Stimulated activated naive CD4-positive, alpha-beta T cell (primary cell): ENCODE data around the gene PCYOX1L.

ENCODE experiments used
- DNase-seq, 6 experiments: peaks; one replicate each; lab custom pipeline; 2025; lab: John Stamatoyannopoulos, UW

Gene PCYOX1L

GRCh38 chr5:149367972-149368645 is 10.3 kb downstream of the PCYOX1L start:
- DNase-seq, result no peak

- DNase-seq, result no peak
Observed at GRCh38 chr5:149370878-149371277, 13.0 kb downstream of the PCYOX1L start.

GRCh38 chr5:149371296-149371962 is 13.6 kb downstream of the PCYOX1L start:
- DNase-seq, result peak; percentile 22 to 76 (median 52)

DNA sequence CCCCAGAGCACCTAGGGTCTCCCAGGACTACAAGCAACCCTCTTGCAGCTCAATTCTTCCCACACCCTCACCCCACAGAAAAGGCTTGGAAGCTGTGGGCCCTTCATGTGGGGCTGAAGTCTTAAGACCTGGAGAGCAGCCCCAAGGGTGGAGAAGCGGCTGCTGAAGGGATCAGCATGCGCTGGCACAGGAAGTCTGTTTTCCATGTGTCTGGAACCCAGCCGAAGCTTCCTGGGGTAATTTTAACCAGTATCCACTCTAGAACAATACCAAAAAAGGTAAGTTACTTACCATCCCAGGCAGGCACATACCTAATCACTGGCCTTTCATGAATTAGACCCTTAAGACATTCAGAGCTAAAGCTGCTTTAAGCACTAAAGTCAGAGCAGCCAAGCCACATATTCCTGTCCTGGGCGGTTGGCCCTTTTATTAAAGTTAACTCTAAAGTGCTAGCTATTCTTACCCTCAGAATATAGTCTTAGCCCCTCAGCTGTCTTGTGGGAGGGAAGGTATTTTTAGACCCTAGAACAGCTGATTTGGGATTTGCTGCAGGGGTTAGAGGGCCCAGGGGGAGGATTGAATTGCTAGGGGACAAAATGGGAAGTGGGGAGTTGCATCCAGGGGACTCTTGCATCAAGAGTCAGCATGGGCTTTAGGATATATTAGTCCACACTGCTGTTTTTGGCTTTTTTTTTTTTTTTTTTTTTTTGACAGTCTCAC is 14.4 kb downstream of the PCYOX1L start:
- DNase-seq, result no peak

DNA sequence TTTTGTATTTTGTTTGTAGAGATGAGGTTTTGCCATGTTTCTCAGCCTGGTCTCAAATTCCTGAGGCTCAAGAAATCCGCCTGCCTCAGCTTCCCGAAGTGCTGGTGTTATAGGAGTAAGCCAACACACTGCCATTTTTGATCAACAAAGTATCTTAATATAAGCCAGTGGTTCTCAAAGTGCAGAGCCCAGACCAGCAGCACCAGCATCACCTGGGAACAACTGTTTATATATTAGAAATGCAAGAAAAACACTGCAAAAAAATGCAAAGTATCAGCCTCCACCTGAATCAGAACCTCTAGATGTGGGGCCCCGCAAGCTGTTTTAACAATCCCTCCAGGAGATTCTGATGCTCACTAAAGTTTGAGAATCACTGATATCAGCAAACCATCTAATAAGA is 15.1 kb downstream of the PCYOX1L start:
- DNase-seq, result no peak

- DNase-seq, result no peak
Observed at GRCh38 chr5:149374303-149374702, 16.5 kb downstream of the PCYOX1L start.

- no peak for DNase-seq
Observed at GRCh38 chr5:149374801-149375200, 17.0 kb downstream of the PCYOX1L start.

- DNase-seq, result no peak
Observed at GRCh38 chr5:149375434-149375833, 17.6 kb downstream of the PCYOX1L start.

- DNase-seq, result no peak
Observed at GRCh38 chr5:149376104-149376503, 18.3 kb downstream of the PCYOX1L start.

DNA sequence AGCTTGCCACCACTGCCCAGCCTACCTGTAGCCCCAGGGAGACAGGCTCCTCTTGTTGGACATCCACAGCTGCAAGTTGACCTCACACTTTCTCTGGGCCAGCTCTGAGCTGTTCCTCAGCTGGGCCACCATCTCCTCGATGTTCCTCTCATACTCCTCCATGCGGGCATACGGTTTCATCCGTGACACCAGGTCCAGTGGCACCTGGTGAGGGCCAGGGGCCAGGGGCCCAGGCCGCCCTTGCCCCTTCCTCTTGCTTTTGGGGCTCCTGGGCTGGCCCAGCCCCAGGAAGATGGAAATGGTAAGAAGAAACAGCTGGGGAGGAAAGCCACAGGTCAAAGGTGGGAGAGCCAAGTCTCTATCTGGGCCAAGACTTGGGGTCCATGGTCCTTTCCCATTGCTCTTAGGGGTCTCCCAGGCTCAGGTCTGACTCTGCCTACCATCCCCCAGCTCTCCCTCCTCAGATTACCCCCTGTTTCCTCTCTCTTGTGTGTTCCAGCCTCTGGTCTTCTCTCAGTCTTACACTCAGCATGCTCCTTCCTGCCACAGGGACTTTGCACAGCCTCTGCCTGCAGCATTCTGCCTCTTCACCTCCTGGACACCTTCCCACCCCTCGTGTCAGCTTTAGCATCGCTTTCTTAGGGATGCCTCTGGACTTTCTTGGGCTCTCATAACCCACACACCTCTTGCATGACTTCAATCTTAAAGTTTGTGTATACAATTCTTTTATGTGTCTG is 19.0 kb downstream of the PCYOX1L start:
- DNase-seq, result no peak

- DNase-seq, result no peak
Observed at GRCh38 chr5:149378241-149378820, 20.5 kb downstream of the PCYOX1L start.

DNA sequence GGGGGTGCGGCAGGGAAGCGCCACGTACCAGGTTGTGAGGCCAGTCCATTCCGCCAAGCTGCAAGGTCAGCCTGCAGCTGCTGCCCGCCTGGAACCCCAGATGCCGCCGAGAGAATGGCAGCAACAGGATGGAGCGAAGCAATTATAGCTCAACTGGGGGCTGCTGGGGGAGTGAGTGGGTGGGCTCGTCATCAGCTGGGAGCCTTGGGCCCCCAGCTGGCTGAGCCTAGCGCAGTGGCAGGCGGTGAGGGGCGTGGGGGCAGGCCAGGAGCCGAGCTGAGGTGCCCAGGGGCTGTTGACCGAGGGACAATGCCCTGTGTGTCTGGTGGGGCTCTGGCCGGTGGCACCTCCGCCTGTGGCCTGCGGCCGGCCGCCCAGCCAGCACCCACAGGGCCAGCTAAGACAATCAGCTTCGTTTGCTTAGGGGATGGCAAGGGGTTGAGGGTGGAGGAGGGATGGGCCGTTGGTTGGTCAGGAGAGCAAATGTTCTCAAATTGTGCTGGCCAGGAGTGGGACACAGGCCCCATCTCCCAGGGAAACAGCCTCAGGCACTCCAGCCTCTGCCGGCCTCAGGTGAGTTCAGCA is 21.4 kb downstream of the PCYOX1L start, which contains the start of gene IL17B:
Gene IL17B, minus strand, starts transcription at position 116 of the 585 bp plus-strand sequence. Its CDS starts 67 bp downstream, at position 49.
- no peak for DNase-seq

GRCh38 chr5:149379818-149380374 is 22.1 kb downstream of the PCYOX1L start:
- no peak for DNase-seq

DNA sequence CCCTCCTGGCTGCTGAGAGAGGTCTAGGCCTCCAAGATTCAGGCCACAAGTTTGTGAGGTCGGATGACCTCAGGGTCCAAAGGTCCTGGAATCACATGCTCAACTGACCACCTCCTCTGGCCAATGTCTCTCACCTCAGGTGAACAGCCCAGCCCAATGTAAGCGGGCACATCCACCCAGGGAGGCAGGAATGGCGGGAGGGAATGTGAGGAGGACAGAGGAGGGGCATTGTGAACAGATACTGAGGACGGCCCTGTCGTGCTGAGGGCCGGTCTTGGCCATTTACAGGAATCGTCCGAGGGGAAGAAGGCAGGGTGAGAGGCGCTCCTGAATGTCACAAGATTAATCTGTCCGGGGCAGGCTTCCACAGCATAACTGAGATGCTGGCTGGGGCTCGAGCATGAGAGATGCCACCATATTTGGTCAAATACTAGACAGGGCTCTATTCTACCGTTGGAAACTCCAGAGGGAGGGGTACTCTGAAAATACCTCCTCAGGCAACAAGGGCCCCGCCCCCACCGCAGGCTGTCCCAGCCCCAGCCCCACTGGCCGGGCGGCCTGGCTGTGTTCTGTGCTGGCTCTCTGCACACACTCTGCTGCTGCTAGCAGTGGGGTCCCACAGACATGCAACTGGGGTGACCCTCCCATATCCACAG is 22.7 kb downstream of the PCYOX1L start:
- no peak for DNase-seq

DNA sequence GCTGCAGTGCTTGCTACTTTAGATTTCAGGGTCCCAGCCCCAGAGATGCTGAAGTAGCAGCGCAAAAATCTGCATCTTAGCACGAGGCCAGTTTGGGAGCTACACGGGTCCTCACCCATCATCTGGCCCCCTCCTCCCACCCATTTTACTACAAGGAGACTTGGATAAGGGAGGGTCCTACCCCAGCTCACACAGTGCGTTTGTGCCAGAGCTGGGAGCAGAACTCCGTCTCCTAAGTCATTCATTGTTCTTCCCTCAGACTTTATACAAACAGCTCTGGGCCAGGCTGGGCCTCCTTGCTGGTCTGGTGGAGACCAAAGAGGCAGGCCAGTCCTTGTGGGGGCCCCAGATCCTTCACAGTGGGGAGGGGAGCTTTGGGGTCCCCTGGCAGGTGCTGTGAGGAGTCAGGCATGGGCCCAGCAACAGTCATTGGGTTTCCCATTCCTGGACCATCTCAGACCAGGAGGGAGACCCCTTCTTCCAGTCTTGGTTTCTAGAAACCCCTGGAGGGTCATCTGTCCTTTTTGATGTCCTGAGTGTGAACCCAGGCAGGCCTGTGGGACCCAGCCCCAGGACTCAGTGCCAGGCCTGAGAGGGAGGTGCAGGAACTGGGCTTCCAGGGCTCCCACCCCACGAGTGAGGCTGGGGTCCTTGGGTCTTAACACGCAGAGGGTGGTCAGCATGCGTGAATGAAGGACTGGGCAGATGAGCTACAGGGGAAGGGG is 23.6 kb downstream of the PCYOX1L start:
- DNase-seq, result no peak

GRCh38 chr5:149381986-149382338 is 24.1 kb downstream of the PCYOX1L start:
- peak; percentile 27 to 76 (median 61) for DNase-seq

GRCh38 chr5:149382517-149383220 is 24.8 kb downstream of the PCYOX1L start:
- DNase-seq, result no peak

- no peak for DNase-seq
Observed at GRCh38 chr5:149383399-149383798, 25.6 kb downstream of the PCYOX1L start.

GRCh38 chr5:149386166-149386565 is 28.3 kb downstream of the PCYOX1L start:
- no peak for DNase-seq
